GM21515 (cell line): ENCODE measurements around the gene SLC41A1.
A peak's percentile ranks its signal among the peaks of the same experiment; 100 is the strongest.

Experiments
- ATAC-seq: cut with Tn5 transposase; IDR thresholded peaks from one replicate; pipeline ENCODE4 v1.9.1; 2021; ENCODE audit not compliant: unreplicated experiment

The SLC41A1 gene

GRCh38 chr1:205791568-205792180 is 21.3 kb downstream of the SLC41A1 start:
- ATAC-seq: peak; percentile 55

GRCh38 chr1:205787287-205787916 is 25.6 kb downstream of the SLC41A1 start:
- ATAC-seq: no peak

GRCh38 chr1:205786601-205787000 is 26.4 kb downstream of the SLC41A1 start:
- ATAC-seq: no peak

GRCh38 chr1:205785446-205785845 is 27.6 kb downstream of the SLC41A1 start:
- ATAC-seq: no peak

- no peak for ATAC-seq
Observed at GRCh38 chr1:205783904-205784303, 29.1 kb downstream of the SLC41A1 start.

- no peak for ATAC-seq
Observed at GRCh38 chr1:205783433-205783795, 29.6 kb downstream of the SLC41A1 start.

GRCh38 chr1:205782627-205783432 is 30.2 kb downstream of the SLC41A1 start:
- ATAC-seq: no peak

GRCh38 chr1:205780335-205780734 is 32.7 kb downstream of the SLC41A1 start:
- no peak for ATAC-seq

- no peak for ATAC-seq
Observed at GRCh38 chr1:205777994-205778393, 35.0 kb downstream of the SLC41A1 start.

- ATAC-seq: no peak
Observed at GRCh38 chr1:205775717-205776056, 37.3 kb downstream of the SLC41A1 start.

- peak; percentile 81 for ATAC-seq
Observed at GRCh38 chr1:205775015-205775716, 37.8 kb downstream of the SLC41A1 start, which contains the start of gene RAB29. Gene RAB29 (minus strand): TSS chr1:205775482. CDS start chr1:205774956, 526 bp downstream.

- peak; percentile 14 for ATAC-seq
Observed at GRCh38 chr1:205774198-205775014, 38.6 kb downstream of the SLC41A1 start.

- ATAC-seq: no peak
Observed at GRCh38 chr1:205772607-205773032, 40.4 kb downstream of the SLC41A1 start.

GRCh38 chr1:205770618-205771017 is 42.4 kb downstream of the SLC41A1 start:
- no peak for ATAC-seq

GRCh38 chr1:205769641-205770365 is 43.2 kb downstream of the SLC41A1 start:
- ATAC-seq: no peak

- ATAC-seq: no peak
Observed at GRCh38 chr1:205767248-205767647, 45.8 kb downstream of the SLC41A1 start.

- no peak for ATAC-seq
Observed at GRCh38 chr1:205766570-205766969, 46.4 kb downstream of the SLC41A1 start.

- ATAC-seq: no peak
Observed at GRCh38 chr1:205766038-205766437, 47.0 kb downstream of the SLC41A1 start.

GRCh38 chr1:205764578-205764977 is 48.4 kb downstream of the SLC41A1 start:
- ATAC-seq: no peak

- ATAC-seq: no peak
Observed at GRCh38 chr1:205763980-205764379, 49.0 kb downstream of the SLC41A1 start.
